Measurements from ENCODE around the gene TSPAN5.
"Not testable (repeated sequence)": the region's sequence is repeated elsewhere in the genome, so short reads cannot be mapped to it uniquely, and the experiment has no call there.

The TSPAN5 gene

DNA sequence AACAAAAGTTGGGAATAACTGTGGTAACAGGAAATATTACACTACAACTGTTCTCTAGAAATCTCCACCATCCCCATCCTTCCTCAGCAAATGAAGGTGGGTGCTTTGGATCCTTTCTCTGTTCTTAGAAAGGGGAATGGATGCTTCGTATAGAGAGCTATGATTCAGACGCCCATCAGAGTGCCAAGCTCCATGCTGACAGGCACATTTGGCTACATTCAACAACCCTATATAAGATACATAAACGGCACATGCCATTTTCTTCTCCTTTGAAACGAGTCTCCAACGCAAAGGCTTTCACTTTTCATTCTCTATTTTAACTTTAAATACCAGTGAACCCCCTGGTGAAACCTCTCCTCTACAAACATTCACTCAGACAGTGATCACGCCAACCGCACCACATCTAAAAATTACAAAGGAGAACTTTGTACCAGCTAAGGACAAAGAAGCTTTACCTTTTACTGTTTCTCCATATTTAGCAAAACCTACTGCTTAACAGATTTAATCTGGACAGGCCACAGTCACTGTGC is 172.5 kb downstream of the TSPAN5 start:
- Histone ChIP-seq H3K9me3 (ENCODE audit: control insufficient read depth, insufficient read depth, low read length) (no peaks in the 10 kb centered on the region), H3K27me3 (ENCODE audit: control insufficient read depth, insufficient read depth, low read length) (no peaks in the 10 kb centered on the region), H3K4me1 (ENCODE audit: control insufficient read depth, insufficient read depth, low read length) (peaks cover 2% of the 10 kb centered on the region), H3K9ac (ENCODE audit: low read depth, low read length) (no peak overlapping the region), H3K36me3 (ENCODE audit: control insufficient read depth, insufficient read depth, low read length) (no peaks in the 10 kb centered on the region), H3K4me3 (ENCODE audit: low read depth, low read length) (no peak overlapping the region)

DNA sequence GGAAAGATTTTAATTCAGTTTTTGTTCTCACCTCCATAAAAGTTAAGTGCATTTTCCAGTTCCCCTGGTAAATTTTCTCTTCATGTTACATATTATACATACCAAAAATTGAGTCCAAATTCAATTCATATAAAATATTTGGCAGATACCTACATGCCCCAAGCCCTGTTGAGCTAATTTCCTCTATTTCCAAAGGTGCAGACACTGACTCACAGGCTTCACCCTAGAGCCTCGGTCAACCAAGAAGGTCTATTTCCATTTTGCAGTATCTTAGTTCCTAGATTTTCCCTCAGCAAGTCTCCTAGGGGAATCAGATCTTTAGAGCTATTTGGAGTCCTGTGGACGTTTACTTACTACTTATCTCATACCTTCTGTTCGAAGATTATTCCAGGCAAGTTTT is 174.4 kb downstream of the TSPAN5 start:
- Histone ChIP-seq H3K9me3 (ENCODE audit: control insufficient read depth, insufficient read depth, low read length) (no peaks in the 10 kb centered on the region), H3K9ac (ENCODE audit: low read depth, low read length) (no peak overlapping the region), H3K36me3 (ENCODE audit: control insufficient read depth, insufficient read depth, low read length) (no peaks in the 10 kb centered on the region), H3K4me3 (ENCODE audit: low read depth, low read length) (no peak overlapping the region), H3K27me3 (ENCODE audit: control insufficient read depth, insufficient read depth, low read length) (no peaks in the 10 kb centered on the region), H3K4me1 (ENCODE audit: control insufficient read depth, insufficient read depth, low read length) (peaks cover 2% of the 10 kb centered on the region)

DNA sequence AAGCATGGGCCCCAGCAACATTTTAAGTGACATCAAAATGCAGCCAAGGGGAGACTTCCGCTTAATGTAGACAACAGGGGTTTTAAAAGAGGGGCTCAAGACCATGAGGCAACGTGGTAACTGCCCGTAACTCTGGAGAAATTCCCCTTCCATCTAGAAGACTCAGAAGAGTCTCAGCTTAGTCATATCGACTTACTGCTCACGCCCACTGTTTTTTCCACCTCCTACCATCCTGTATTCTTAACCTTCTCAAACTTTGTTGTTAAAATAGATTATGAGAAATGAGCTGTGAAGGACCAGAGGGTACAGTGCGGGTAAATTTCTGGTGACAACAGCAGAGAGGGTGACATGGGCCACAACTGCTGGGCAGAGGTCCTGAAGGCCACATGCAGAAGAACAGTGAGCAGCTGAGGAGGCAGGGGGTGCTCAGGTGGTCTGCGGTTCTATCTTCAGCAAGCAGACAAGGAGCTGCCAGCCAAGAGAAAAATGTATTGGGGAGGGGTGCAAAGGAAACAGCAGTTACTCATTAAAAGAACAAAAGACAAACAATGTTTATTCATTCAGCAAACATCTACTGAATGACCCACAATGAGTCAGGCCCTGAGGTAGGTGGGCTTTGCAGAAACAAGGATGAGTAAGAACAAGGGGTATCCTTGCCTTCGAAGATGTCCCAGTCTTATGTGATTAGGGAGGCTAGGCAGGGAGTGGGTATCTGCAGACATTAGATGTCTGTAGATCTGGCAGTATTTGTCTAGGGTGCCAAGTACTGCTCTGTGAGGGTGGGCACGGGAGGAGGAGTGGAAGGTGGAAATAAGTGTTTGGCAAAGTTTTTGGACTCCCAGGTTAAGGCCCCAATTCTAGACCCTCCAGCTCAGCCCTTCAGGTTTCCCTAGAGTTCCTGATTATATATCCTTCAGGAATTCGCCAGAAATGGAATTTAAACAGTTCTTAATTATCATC is 175.3 kb downstream of the TSPAN5 start:
- H3K9ac ChIP-seq (ENCODE audit: low read depth, low read length): no peak overlapping the region
- H3K4me1 ChIP-seq (ENCODE audit: control insufficient read depth, insufficient read depth, low read length): peaks cover 2% of the 10 kb centered on the region
- H3K36me3 ChIP-seq (ENCODE audit: control insufficient read depth, insufficient read depth, low read length): no peaks in the 10 kb centered on the region
- no peaks in the 10 kb centered on the region for H3K9me3 ChIP-seq (ENCODE audit: control insufficient read depth, insufficient read depth, low read length)
- H3K4me3 ChIP-seq (ENCODE audit: low read depth, low read length): no peak overlapping the region
- H3K27me3 ChIP-seq (ENCODE audit: control insufficient read depth, insufficient read depth, low read length): no peaks in the 10 kb centered on the region

DNA sequence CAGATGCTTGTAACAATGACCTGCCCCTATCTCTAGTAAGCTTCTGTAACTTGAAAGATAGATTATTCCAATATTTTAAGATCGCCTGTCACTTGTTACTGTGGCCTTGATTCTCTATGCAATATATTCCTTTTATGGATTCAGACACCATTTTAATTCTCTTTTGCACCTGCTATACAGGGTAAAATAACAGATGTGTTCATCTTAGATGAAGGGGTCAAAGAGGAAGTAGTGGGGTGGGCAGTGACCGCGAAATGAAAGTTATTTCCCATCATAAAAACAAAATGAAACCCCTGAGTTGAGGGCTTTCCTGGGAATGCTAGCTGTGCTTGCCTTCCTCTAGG is 175.9 kb downstream of the TSPAN5 start:
- Histone ChIP-seq H3K9me3 (ENCODE audit: control insufficient read depth, insufficient read depth, low read length) (no peaks in the 10 kb centered on the region), H3K27me3 (ENCODE audit: control insufficient read depth, insufficient read depth, low read length) (no peaks in the 10 kb centered on the region), H3K9ac (ENCODE audit: low read depth, low read length) (no peak overlapping the region), H3K4me3 (ENCODE audit: low read depth, low read length) (no peak overlapping the region), H3K36me3 (ENCODE audit: control insufficient read depth, insufficient read depth, low read length) (no peaks in the 10 kb centered on the region), H3K4me1 (ENCODE audit: control insufficient read depth, insufficient read depth, low read length) (peaks cover 2% of the 10 kb centered on the region)

DNA sequence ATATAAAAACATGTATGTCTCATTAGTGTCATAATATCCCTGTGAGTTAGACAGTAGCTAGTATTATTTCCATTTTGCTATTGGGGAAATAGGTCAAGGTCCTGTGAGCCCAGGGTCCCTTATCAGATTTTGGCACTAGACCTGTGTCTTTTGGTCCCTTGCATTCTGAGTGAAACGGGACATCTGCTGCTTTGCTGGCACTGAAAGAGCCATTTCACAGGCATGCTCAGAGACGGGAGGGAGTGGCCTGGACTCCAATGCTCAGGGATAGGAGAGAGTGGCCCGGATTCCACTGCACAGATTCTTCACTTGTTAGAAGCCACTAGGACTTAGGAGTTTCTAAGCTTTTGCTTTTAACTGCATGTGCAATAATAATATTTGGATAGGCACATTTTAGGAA is 177.2 kb downstream of the TSPAN5 start:
- Histone ChIP-seq H3K9ac (ENCODE audit: low read depth, low read length) (no peak overlapping the region), H3K27me3 (ENCODE audit: control insufficient read depth, insufficient read depth, low read length) (no peaks in the 10 kb centered on the region), H3K36me3 (ENCODE audit: control insufficient read depth, insufficient read depth, low read length) (no peaks in the 10 kb centered on the region), H3K4me1 (ENCODE audit: control insufficient read depth, insufficient read depth, low read length) (no peaks in the 10 kb centered on the region), H3K9me3 (ENCODE audit: control insufficient read depth, insufficient read depth, low read length) (no peaks in the 10 kb centered on the region), H3K4me3 (ENCODE audit: low read depth, low read length) (no peak overlapping the region)

DNA sequence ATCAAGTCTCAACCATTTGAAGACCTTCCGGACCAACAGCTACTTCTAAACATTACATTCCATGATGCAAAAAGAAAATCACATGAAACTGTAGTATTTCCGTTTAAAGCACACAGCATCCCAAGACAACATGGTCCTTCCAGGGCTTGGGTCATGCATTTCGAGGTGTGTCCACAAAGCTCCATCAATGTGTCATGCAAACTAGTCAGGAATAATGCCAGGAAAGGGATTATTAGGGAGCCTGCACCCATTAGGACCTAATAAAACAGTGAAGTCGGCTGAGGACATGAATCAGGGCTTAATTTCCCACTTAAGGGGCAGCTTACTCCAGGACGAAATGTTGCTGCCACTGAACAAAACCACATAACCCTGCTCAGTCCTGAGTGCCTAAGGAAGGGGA is 177.9 kb downstream of the TSPAN5 start:
- no peak overlapping the region for H3K9ac ChIP-seq (ENCODE audit: low read depth, low read length)
- no peaks in the 10 kb centered on the region for H3K27me3 ChIP-seq (ENCODE audit: control insufficient read depth, insufficient read depth, low read length)
- no peaks in the 10 kb centered on the region for H3K4me1 ChIP-seq (ENCODE audit: control insufficient read depth, insufficient read depth, low read length)
- no peaks in the 10 kb centered on the region for H3K36me3 ChIP-seq (ENCODE audit: control insufficient read depth, insufficient read depth, low read length)
- no peak overlapping the region for H3K4me3 ChIP-seq (ENCODE audit: low read depth, low read length)
- H3K9me3 ChIP-seq (ENCODE audit: control insufficient read depth, insufficient read depth, low read length): no peaks in the 10 kb centered on the region

DNA sequence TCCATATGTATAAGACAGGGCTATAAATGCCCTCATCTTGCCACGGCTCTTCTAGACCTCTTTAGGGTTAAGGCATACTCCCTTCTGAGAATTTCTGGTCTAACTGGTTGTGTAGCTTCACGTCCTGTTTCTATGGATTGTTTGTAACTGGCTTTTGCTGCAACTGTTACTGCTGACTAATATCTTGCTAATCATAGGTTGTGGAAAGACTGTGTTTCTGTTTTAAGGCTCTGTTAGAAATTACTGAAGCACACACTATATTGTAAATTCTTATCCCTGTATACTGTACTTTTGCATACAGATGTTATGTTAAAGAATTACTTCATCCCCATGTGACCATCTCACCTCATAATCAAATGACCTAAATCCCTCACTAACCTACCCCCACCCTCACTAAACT is 178.8 kb downstream of the TSPAN5 start:
- not testable (repeated sequence) for H3K9me3 ChIP-seq (ENCODE audit: control insufficient read depth, insufficient read depth, low read length); H3K36me3 ChIP-seq (ENCODE audit: control insufficient read depth, insufficient read depth, low read length); H3K4me3 ChIP-seq (ENCODE audit: low read depth, low read length); H3K9ac ChIP-seq (ENCODE audit: low read depth, low read length); H3K4me1 ChIP-seq (ENCODE audit: control insufficient read depth, insufficient read depth, low read length); H3K27me3 ChIP-seq (ENCODE audit: control insufficient read depth, insufficient read depth, low read length)

DNA sequence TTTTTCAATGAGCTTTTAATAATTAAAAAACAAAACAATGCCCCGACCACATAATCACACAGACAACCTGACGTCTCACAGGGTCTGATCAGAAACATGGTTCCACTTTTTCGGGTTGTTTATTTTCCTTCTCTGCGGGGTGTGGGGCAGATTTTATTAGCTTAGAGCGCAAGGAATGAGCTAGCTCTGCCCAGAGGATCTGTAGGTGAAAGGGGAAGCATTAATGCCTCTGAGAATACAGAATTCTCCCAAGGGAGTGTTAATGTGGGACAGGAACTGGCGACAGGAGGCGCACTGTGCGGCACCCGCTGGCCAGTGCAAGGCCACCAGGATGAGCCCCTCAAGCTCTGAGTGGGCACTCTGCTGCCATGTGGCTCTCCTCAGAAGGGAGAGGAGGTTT is 181.5 kb downstream of the TSPAN5 start:
- Histone ChIP-seq H3K9ac (ENCODE audit: low read depth, low read length) (no peak overlapping the region), H3K9me3 (ENCODE audit: control insufficient read depth, insufficient read depth, low read length) (no peaks in the 10 kb centered on the region), H3K27me3 (ENCODE audit: control insufficient read depth, insufficient read depth, low read length) (no peaks in the 10 kb centered on the region), H3K4me3 (ENCODE audit: low read depth, low read length) (no peak overlapping the region), H3K36me3 (ENCODE audit: control insufficient read depth, insufficient read depth, low read length) (no peaks in the 10 kb centered on the region), H3K4me1 (ENCODE audit: control insufficient read depth, insufficient read depth, low read length) (no peaks in the 10 kb centered on the region)

DNA sequence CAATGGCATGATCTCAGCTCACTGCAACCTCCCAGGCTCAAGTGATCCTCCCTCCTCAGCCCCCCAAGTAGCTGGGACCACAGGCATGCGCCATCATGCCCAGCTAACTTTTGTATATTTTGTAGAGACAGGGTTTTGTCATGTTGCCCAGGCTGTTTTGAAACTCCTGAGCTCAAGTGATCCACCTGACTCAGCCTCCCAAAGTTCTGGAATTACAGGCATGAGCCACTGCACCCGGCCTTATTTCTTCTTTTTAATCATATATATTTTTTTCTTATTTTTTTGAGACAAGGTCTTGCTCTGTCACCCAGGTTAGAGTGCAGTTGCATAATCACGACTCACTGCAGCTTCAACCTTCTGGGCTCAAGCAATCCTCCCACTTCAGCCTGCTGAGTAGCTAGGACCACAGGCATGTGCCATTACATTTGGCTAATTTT is 184.0 kb downstream of the TSPAN5 start:
- H3K27me3 ChIP-seq (ENCODE audit: control insufficient read depth, insufficient read depth, low read length): no peaks in the 10 kb centered on the region
- H3K4me3 ChIP-seq (ENCODE audit: low read depth, low read length): no peak overlapping the region
- H3K9me3 ChIP-seq (ENCODE audit: control insufficient read depth, insufficient read depth, low read length): no peaks in the 10 kb centered on the region
- no peaks in the 10 kb centered on the region for H3K4me1 ChIP-seq (ENCODE audit: control insufficient read depth, insufficient read depth, low read length)
- H3K36me3 ChIP-seq (ENCODE audit: control insufficient read depth, insufficient read depth, low read length): no peaks in the 10 kb centered on the region
- H3K9ac ChIP-seq (ENCODE audit: low read depth, low read length): no peak overlapping the region

DNA sequence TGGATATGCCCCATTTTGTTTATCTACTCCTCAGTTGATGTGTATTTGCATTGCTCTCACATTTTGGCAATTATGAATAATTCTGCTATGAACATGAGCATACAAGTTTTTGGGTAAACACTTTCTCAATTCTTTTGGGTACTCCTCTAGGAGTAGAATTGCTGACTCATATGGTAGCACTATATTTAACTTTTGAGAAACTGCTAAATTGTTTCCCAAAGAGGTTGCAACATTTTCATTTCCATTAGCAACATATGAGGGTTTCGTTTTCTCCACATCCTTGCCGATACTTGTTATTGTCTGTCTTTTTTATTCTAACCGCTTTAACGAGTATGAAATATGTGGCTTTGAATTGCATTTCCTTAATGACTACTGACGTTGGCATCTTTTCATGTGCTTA is 185.4 kb downstream of the TSPAN5 start:
- H3K36me3 ChIP-seq (ENCODE audit: control insufficient read depth, insufficient read depth, low read length): no peaks in the 10 kb centered on the region
- H3K27me3 ChIP-seq (ENCODE audit: control insufficient read depth, insufficient read depth, low read length): no peaks in the 10 kb centered on the region
- no peaks in the 10 kb centered on the region for H3K9me3 ChIP-seq (ENCODE audit: control insufficient read depth, insufficient read depth, low read length)
- H3K9ac ChIP-seq (ENCODE audit: low read depth, low read length): no peak overlapping the region
- no peaks in the 10 kb centered on the region for H3K4me1 ChIP-seq (ENCODE audit: control insufficient read depth, insufficient read depth, low read length)
- H3K4me3 ChIP-seq (ENCODE audit: low read depth, low read length): no peak overlapping the region

DNA sequence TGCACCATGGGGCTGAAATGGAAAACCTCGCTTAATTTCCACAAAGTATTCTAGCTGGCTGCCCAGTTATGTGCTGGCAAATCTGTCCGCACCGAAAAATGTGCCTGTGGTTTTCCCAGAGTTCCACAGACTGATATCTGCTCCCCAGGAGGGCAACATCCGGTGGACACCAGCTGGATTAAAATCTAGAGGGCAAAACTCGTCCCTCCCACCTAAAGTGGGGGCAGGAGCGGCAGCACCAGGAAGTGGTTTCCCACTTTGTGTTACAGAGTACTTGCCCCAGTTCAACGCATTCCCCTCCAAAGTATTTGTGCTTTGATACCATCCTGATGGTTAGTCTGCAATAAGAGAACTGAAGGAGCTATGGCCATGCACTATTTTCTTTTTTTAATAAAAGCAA is 187.6 kb downstream of the TSPAN5 start:
- no peaks in the 10 kb centered on the region for H3K36me3 ChIP-seq (ENCODE audit: control insufficient read depth, insufficient read depth, low read length)

DNA sequence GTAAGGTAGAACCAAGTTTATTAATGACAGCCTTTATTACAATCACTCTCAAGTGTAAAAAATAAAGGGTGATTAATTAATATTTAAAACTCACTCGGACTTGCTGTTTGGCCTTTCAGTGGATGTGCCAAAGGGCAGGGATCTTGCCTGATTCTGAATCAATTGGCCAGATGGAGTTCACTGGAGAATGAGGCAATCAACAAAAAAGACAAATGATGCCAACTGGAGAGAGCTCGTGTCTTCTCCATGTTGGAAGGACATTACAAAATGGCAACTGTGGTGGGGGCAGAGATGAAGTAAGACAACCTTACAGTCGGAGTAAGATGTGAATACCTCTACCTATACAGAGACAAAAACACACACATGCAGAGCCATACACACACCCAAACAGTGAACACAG is 188.0 kb downstream of the TSPAN5 start:
- Histone ChIP-seq H3K4me1 (ENCODE audit: control insufficient read depth, insufficient read depth, low read length) (no peaks in the 10 kb centered on the region), H3K36me3 (ENCODE audit: control insufficient read depth, insufficient read depth, low read length) (no peaks in the 10 kb centered on the region), H3K4me3 (ENCODE audit: low read depth, low read length) (no peak overlapping the region), H3K9ac (ENCODE audit: low read depth, low read length) (no peak overlapping the region), H3K9me3 (ENCODE audit: control insufficient read depth, insufficient read depth, low read length) (no peaks in the 10 kb centered on the region), H3K27me3 (ENCODE audit: control insufficient read depth, insufficient read depth, low read length) (no peaks in the 10 kb centered on the region)

More for the DNA sequence above, 187.6 kb downstream of the TSPAN5 start:
- Histone ChIP-seq H3K4me3 (ENCODE audit: low read depth, low read length) (no peak overlapping the region), H3K9ac (ENCODE audit: low read depth, low read length) (no peak overlapping the region), H3K9me3 (ENCODE audit: control insufficient read depth, insufficient read depth, low read length) (no peaks in the 10 kb centered on the region), H3K4me1 (ENCODE audit: control insufficient read depth, insufficient read depth, low read length) (no peaks in the 10 kb centered on the region), H3K27me3 (ENCODE audit: control insufficient read depth, insufficient read depth, low read length) (no peaks in the 10 kb centered on the region)
